PC-3 (cell line): ENCODE measurements around the gene APOLD1. TPM values are rescaled to one million over a fixed set of nuclear protein-coding genes. Genes with fewer than 3 reads are reported as not detected.

Experiments used
- ATAC-seq: fragments of 200-7000 bp; cut with Tn5 transposase; 2 replicates; pipeline ENCODE4 v1.9.1; 2020; ENCODE audit warnings: mild to moderate bottlenecking, moderate library complexity
- BruUV-seq: library from RNA; stranded (reverse); fragments of 400-500 nt; replicated peaks from 2 replicates; lab custom pipeline; 2021; lab: Mats Ljungman, UMichigan
- CTCF ChIA-PET: fragments of 300-600 bp; sonication (Branson Sonifier 250); formaldehyde crosslinking; loops from one replicate; lab custom pipeline; 2022; ENCODE audit warnings: antibody characterized with exemption; lab: Charles Lee
- POLR2A ChIA-PET: fragments of 300-600 bp; sonication (Branson Sonifier 250); formaldehyde crosslinking; loops from one replicate; lab custom pipeline; 2022; ENCODE audit warnings: antibody characterized with exemption; ENCODE audit not compliant: unreplicated experiment; lab: Charles Lee
- DNase-seq: peaks from one replicate; pipeline ENCODE4 v3.0.0-alpha.2; 2015
- H2AFZ ChIP-seq: fragments of 300-600 bp; sonication (generic); 2 replicates; pipeline ENCODE4 v1.6.0; 2016; ENCODE audit warnings: antibody characterized with exemption, low read length
- H3F3A ChIP-seq: fragments of 300-600 bp; sonication (generic); one replicate; pipeline ENCODE4 v1.6.0; 2017; ENCODE audit warnings: antibody characterized with exemption, low read length, control low read depth, mild to moderate bottlenecking; ENCODE audit not compliant: unreplicated experiment
- H3K27ac ChIP-seq: fragments of 300-600 bp; sonication (generic); 2 replicates; pipeline ENCODE4 v1.5.1; 2016; ENCODE audit warnings: mild to moderate bottlenecking, low read length
- H3K27me3 ChIP-seq: fragments of 300-600 bp; sonication (generic); 2 replicates; pipeline ENCODE4 v1.6.1; 2016; ENCODE audit warnings: low read length, mixed read lengths
- H3K36me3 ChIP-seq: fragments of 300-600 bp; sonication (generic); 2 replicates; pipeline ENCODE4 v1.6.1; 2016; ENCODE audit warnings: low read depth, mixed run types, low read length, mixed read lengths
- H3K4me1 ChIP-seq: fragments of 300-600 bp; sonication (generic); 2 replicates; pipeline ENCODE4 v1.5.1; 2016; ENCODE audit warnings: low read length; ENCODE audit not compliant: insufficient read depth
- H3K4me2 ChIP-seq: fragments of 300-600 bp; sonication (generic); 2 replicates; pipeline ENCODE4 v1.6.0; 2016; ENCODE audit warnings: low read length
- H3K4me3 ChIP-seq: fragments of 300-600 bp; sonication (generic); 2 replicates; pipeline ENCODE4 v1.5.1; 2016; ENCODE audit warnings: mild to moderate bottlenecking, low read length, mixed read lengths
- H3K79me2 ChIP-seq: fragments of 300-600 bp; sonication (generic); 2 replicates; pipeline ENCODE4 v1.6.1; 2017; ENCODE audit warnings: low read length, mixed read lengths
- H3K9ac ChIP-seq: fragments of 300-600 bp; sonication (generic); 2 replicates; pipeline ENCODE4 v1.6.0; 2016; ENCODE audit warnings: mild to moderate bottlenecking, low read length
- H3K9me2 ChIP-seq: fragments of 300-600 bp; sonication (generic); replicated peaks from 2 replicates; pipeline ENCODE4 v1.6.1; 2016; ENCODE audit warnings: mixed run types, low read length, mixed read lengths
- H3K9me3 ChIP-seq: fragments of 300-600 bp; sonication (generic); 2 replicates; pipeline ENCODE4 v1.6.1; 2016; ENCODE audit warnings: low read length, mixed read lengths
- H4K20me1 ChIP-seq: fragments of 300-600 bp; sonication (generic); 2 replicates; pipeline ENCODE4 v1.6.1; 2016; ENCODE audit warnings: low read length, mixed read lengths
- EZH2 ChIP-seq: fragments of 300-600 bp; sonication (generic); IDR thresholded peaks from one replicate; pipeline ENCODE4 v1.6.1; 2017; ENCODE audit warnings: antibody characterized with exemption, mild to moderate bottlenecking, low read length; ENCODE audit not compliant: unreplicated experiment
- EZH2phosphoT487 ChIP-seq: fragments of 300-600 bp; sonication (generic); IDR thresholded peaks from 2 replicates; pipeline ENCODE4 v1.6.1; 2018; ENCODE audit warnings: mild to moderate bottlenecking, antibody characterized with exemption, low read length, borderline replicate concordance
- intact Hi-C: fragments of 100-400 bp; cut with micrococcal nuclease; formaldehyde crosslinking; loops from 2 replicates; pipeline ENCODE4 v1.9.0; 2023
- total RNA-seq: library from RNA; depleted of rRNA; stranded (reverse); fragments of >200 nt; gene quantifications from 2 replicates; pipeline ENCODE4 v1.2.3, GENCODE V29; 2014
- TF ChIP-seq, protein P1 (sequence below): fragments of 300-600 bp; sonication (generic); conservative IDR thresholded peaks from 2 replicates; pipeline ENCODE4 v1.5.1; 2017; ENCODE audit warnings: antibody characterized with exemption, low read depth, mild to moderate bottlenecking, low read length

The APOLD1 gene
- total RNA-seq, 1 experiment from 2014 or later, result 3.5 TPM

DNA sequence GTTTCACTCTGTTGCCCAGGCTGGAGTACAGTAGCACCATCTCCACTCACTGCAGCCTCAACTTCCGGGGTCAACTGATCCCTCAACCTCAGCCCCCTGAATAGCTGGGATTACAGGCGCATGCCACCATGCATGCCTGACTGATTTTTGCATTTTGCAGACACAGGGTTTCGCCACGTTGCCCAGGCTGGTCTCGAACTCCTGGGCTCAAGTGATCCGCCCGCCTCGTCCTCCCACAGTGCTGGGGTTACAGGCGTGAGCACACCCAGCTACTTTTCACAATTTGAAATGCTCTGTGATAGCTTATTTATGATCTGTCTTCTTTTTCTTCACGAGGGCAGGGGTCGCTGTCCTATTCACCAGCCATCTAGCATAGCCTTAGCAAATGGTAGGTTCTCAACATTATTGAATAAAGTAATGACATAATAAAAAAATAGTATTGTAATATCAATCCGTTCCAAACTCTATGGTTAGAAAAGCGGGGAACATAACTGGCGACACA, 27.2 kb downstream of the APOLD1 start:
- Histone ChIP-seq H3K9ac (no peak overlapping the region), H3F3A (no peaks in the 10 kb centered on the region), H3K27ac (0 out of 2 replicates have a peak overlapping the region, but pooled peaks have one; percentile 7), H3K9me2 (no peaks in the 10 kb centered on the region), H3K4me2 (peak overlapping the region; percentile 35; the same call in 1 of the 2 replicates), H3K4me3 (peak overlapping the region; percentile 93; the same call in 1 of the 2 replicates), H3K4me1 (peaks cover 49% of the 10 kb centered on the region), H2AFZ (0 out of 2 replicates have a peak overlapping the region, but pooled peaks have one; percentile 71), H3K9me3 (no peaks in the 10 kb centered on the region), H3K36me3 (peaks cover 16% of the 10 kb centered on the region), H3K79me2 (peaks cover 46% of the 10 kb centered on the region), H3K27me3 (no peaks in the 10 kb centered on the region), H4K20me1 (no peaks in the 10 kb centered on the region)
- POLR2A ChIA-PET, result interaction anchor here (0.6 kb wide), 1 partner anchor 250 kb away, joined by 4 read pairs; the partner anchor contains the start of gene DUSP16
- CTCF ChIA-PET, result interaction anchor here (1.0 kb wide), 1 partner anchor 60 kb away, joined by 4 read pairs; no protein-coding TSS in a partner anchor
- no TSS peak for BruUV-seq
- no peak for DNase-seq
- intact Hi-C loops, result loop anchor here (2.0 kb wide), 1 partner anchor 24 kb away; no protein-coding TSS in a partner anchor
- no peak for TF ChIP-seq EZH2
- TF ChIP-seq, protein P1, sequence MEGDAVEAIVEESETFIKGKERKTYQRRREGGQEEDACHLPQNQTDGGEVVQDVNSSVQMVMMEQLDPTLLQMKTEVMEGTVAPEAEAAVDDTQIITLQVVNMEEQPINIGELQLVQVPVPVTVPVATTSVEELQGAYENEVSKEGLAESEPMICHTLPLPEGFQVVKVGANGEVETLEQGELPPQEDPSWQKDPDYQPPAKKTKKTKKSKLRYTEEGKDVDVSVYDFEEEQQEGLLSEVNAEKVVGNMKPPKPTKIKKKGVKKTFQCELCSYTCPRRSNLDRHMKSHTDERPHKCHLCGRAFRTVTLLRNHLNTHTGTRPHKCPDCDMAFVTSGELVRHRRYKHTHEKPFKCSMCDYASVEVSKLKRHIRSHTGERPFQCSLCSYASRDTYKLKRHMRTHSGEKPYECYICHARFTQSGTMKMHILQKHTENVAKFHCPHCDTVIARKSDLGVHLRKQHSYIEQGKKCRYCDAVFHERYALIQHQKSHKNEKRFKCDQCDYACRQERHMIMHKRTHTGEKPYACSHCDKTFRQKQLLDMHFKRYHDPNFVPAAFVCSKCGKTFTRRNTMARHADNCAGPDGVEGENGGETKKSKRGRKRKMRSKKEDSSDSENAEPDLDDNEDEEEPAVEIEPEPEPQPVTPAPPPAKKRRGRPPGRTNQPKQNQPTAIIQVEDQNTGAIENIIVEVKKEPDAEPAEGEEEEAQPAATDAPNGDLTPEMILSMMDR, result no peak
- no peak for TF ChIP-seq EZH2phosphoT487
- no peak; the same call in 1 of the 2 replicates for ATAC-seq

DNA sequence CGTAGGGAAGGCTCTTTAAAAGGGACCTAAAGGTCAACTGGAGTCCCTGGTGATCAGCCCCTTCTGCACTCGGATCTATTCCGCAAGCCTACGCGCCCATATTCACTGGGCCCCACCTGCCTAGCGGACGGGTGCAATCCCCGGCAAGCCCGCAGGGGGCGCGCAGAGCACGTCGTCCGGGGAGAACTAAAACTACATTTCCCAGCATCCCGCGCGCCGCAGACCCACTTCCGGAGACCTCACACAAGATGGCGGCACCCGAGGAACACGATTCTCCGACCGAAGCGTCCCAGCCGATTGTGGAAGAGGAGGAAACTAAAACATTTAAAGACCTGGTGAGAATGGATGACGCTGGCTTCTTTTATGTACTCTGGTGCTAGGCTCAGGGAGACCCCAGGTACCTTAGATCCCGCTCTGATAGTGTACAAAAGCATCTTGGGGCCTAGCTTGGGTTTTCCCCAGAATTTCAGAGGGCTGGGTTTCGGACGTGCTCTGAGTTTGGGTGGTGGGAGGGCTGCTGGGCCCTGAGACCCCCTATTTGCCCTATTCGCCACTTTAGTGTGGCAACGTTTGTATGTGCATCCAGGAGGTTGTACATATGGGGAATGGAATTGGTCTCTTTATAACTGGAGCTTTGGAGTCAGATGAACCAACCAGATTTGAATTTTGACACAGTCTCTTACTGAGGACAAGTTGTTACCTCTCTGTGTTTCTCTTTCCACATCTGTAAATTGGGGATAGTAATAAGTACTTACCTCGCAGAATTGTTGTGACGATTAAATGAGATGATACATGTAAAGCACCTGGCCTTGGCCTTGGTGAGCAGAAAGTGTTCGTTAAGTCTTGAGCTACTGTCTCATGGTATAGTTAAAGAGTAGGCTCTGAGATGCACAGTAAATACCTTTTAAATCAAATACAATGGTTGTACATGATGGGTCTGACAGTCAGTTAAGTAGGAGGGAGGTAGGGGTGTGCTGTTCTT, 28.0 kb downstream of the APOLD1 start, which contains the start of gene DDX47:
Gene DDX47, plus strand, starts transcription at position 227 of the 982 bp plus-strand sequence. Its CDS starts 22 bp downstream, at position 249.
- intact Hi-C loops, result loop anchor here (2.0 kb wide), 1 partner anchor 25 kb away; no protein-coding TSS in a partner anchor
- Histone ChIP-seq H3K79me2 (peaks cover 52% of the 10 kb centered on the region), H3K4me1 (peaks cover 43% of the 10 kb centered on the region), H3K4me3 (peak within 1 kb of the TSS; percentile 93), H2AFZ (peak within 1 kb of the TSS; percentile 71), H3K4me2 (peak within 1 kb of the TSS; percentile 94), H3K27ac (peak within 1 kb of the TSS; percentile 61), H3F3A (no peaks in the 10 kb centered on the region), H3K9me2 (no peaks in the 10 kb centered on the region), H3K9ac (peak within 1 kb of the TSS; percentile 97), H3K9me3 (no peaks in the 10 kb centered on the region), H3K27me3 (no peaks in the 10 kb centered on the region), H4K20me1 (no peaks in the 10 kb centered on the region), H3K36me3 (peaks cover 19% of the 10 kb centered on the region)
- ATAC-seq (peak; percentile 77), DNase-seq (peak; percentile 91)
- BruUV-seq, result TSS peak; percentile 89
- TF ChIP-seq, protein P1, result peak; percentile 74
- TF ChIP-seq EZH2, result no peak
- no peak for TF ChIP-seq EZH2phosphoT487
- CTCF ChIA-PET, result interaction anchor here (1.0 kb wide), 1 partner anchor 59 kb away, joined by 4 read pairs; no protein-coding TSS in a partner anchor
- POLR2A ChIA-PET, result interaction anchor here (0.6 kb wide), 3 partner anchors 25 to 251 kb away, joined by 3 to 4 read pairs (median 3); partner anchors contain the start of gene DUSP16
